Measurements from ENCODE around the gene RLF. TPM values are rescaled to one million over a fixed set of nuclear protein-coding genes. Genes with fewer than 3 reads are reported as not detected.
"Not testable (repeated sequence)": the region's sequence is repeated elsewhere in the genome, so short reads cannot be mapped to it uniquely, and the experiment has no call there.

RLF gene
- polyA plus RNA-seq, 2 donors, result 4.7 to 5.6 TPM

DNA sequence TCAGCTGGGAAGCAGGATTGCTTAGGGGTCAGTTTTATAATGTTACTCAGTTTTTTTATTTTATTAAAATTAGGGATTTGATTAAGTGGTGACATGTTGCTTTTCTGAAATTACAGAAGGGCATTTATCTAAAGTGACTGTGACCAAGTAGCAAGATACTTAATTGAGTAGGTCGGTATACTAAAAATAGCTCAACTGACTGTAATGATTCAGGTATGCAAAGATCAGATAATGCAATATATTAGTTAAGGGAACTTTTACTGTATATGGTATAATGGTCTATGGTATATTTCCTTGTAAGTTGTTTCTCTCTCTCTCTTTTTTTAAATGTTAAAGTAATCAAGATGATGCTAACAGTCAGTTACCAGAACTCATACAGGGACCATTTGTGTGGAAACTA lies 26.2 kb downstream of the RLF start:
- Histone ChIP-seq H3K36me3 (ENCODE audit: control insufficient read depth in 2 of 2, insufficient read depth in 2 of 2, low read length in 1 of 2) (peaks cover 0 to 2% of the 10 kb centered on the region in 2 donors), H3K9me3 (ENCODE audit: control insufficient read depth in 2 of 2, insufficient read depth in 1 of 2, low read depth in 1 of 2, low read length in 1 of 2) (no peaks in the 10 kb centered on the region), H3K27me3 (ENCODE audit: control insufficient read depth in 1 of 2, insufficient read depth in 2 of 2, low read length in 2 of 2) (no peaks in the 10 kb centered on the region), H3K4me3 (ENCODE audit: low read depth in 1 of 2, low read length in 2 of 2) (no peak overlapping the region), H3K27ac (ENCODE audit: low read depth in 2 of 2, low read length in 1 of 2) (no peak overlapping the region), H3K4me1 (ENCODE audit: control insufficient read depth in 2 of 2, insufficient read depth in 2 of 2, low read length in 1 of 2) (no peaks in the 10 kb centered on the region)
- WGBS, 2 donors, result 69 to 79% methylated on average over 1 of the region's 1 CpG

DNA sequence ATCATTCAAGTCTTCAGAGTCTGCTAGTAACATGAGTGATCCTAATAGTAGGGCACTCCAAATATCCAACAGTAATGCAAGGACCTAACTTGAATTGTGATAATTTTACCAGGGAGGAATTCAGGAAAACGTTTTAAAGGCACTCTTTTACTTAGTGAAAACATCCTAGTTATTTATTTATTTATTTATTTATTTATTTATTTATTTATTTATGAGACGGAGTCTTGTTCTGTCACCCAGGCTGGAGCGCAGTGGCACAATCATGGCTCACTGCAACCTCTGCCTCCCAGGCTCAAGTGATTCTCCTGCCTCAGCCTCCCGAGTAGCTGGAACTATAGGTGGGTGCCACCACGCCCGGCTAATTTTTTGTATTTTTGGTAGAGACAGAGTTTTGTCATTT lies 33.5 kb downstream of the RLF start:
- H3K9me3 ChIP-seq (ENCODE audit: control insufficient read depth in 2 of 2, insufficient read depth in 1 of 2, low read depth in 1 of 2, low read length in 1 of 2); H3K4me3 ChIP-seq (ENCODE audit: low read depth in 1 of 2, low read length in 2 of 2); H3K4me1 ChIP-seq (ENCODE audit: control insufficient read depth in 2 of 2, insufficient read depth in 2 of 2, low read length in 1 of 2); H3K27me3 ChIP-seq (ENCODE audit: control insufficient read depth in 1 of 2, insufficient read depth in 2 of 2, low read length in 2 of 2); H3K27ac ChIP-seq (ENCODE audit: low read depth in 2 of 2, low read length in 1 of 2); H3K36me3 ChIP-seq (ENCODE audit: control insufficient read depth in 2 of 2, insufficient read depth in 2 of 2, low read length in 1 of 2): not testable (repeated sequence)
- WGBS, 2 donors, result 92% methylated on average over 6 of the region's 6 CpGs

DNA sequence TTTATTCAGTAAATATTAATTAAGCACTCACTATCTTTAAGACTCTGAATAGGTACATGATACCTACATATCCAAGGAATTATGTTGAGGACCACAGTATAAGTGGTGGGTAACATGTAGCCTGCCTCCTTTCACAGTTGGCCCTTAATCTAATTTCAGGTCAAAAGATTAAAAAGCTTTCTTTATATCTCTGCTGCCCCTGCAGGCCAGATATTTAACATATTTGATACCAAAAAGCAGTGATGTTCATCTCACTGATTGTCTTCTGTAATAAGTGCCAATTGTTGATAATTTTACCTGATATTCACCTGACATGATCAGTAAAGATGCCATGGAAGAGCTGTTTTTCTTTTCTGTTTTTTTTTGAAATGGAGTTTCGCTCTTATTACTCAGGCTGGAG lies 36.5 kb downstream of the RLF start:
- H3K27me3 ChIP-seq (ENCODE audit: control insufficient read depth in 1 of 2, insufficient read depth in 2 of 2, low read length in 2 of 2), result no peaks in the 10 kb centered on the region
- WGBS, 2 donors, result 100% methylated on average over 1 of the region's 1 CpG
- no peaks in the 10 kb centered on the region for H3K36me3 ChIP-seq (ENCODE audit: control insufficient read depth in 2 of 2, insufficient read depth in 2 of 2, low read length in 1 of 2)
- no peak overlapping the region for H3K4me3 ChIP-seq (ENCODE audit: low read depth in 1 of 2, low read length in 2 of 2)
- H3K27ac ChIP-seq (ENCODE audit: low read depth in 2 of 2, low read length in 1 of 2), result no peak overlapping the region
- no peaks in the 10 kb centered on the region for H3K9me3 ChIP-seq (ENCODE audit: control insufficient read depth in 2 of 2, insufficient read depth in 1 of 2, low read depth in 1 of 2, low read length in 1 of 2)
- no peaks in the 10 kb centered on the region for H3K4me1 ChIP-seq (ENCODE audit: control insufficient read depth in 2 of 2, insufficient read depth in 2 of 2, low read length in 1 of 2)

DNA sequence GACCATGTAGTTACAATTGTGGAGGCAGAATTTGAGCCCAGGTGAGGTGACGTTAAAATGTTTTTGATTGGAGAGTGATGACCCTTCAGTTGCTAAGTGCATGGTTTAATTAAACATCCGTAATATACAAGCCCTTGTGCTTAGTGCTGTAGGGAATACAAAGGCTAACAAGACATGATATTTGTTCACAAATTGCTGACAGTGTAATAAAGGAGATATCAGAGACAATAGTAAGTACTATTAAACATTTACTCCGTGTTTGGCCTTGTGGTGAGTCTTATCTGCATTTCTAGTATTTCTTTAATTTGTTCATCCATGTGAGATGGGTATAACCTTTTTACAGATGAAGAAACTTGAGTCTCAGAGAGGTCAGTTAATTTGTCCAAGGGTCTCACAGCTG lies 37.9 kb downstream of the RLF start:
- H3K36me3 ChIP-seq (ENCODE audit: control insufficient read depth in 2 of 2, insufficient read depth in 2 of 2, low read length in 1 of 2), result no peaks in the 10 kb centered on the region
- H3K9me3 ChIP-seq (ENCODE audit: control insufficient read depth in 2 of 2, insufficient read depth in 1 of 2, low read depth in 1 of 2, low read length in 1 of 2), result no peaks in the 10 kb centered on the region
- 80 to 92% methylated on average over 3 of the region's 3 CpGs for WGBS, 2 donors
- H3K27ac ChIP-seq (ENCODE audit: low read depth in 2 of 2, low read length in 1 of 2), result no peak overlapping the region
- H3K4me1 ChIP-seq (ENCODE audit: control insufficient read depth in 2 of 2, insufficient read depth in 2 of 2, low read length in 1 of 2), result no peaks in the 10 kb centered on the region
- H3K27me3 ChIP-seq (ENCODE audit: control insufficient read depth in 1 of 2, insufficient read depth in 2 of 2, low read length in 2 of 2), result no peaks in the 10 kb centered on the region
- no peak overlapping the region for H3K4me3 ChIP-seq (ENCODE audit: low read depth in 1 of 2, low read length in 2 of 2)

DNA sequence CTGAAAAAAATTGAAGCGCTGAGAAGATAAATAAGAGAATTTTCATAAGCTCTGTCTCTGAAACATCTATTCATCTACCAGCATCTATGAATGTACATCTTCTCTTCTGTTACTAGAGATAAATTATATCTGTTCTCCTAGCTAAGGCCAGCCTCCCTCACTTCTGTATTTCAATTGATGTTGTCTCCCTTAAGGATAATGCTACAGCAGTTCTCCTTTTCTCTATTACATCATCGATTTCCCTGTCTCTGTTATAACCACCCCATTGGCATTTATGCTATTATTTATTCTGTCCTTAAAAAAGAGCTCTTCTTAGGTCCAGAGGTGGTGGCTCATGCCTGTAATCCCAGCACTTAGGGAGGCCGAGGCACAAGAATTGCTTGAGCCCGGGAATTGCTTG lies 43.7 kb downstream of the RLF start:
- H3K4me3 ChIP-seq (ENCODE audit: low read depth in 1 of 2, low read length in 2 of 2), result no peak overlapping the region
- no peaks in the 10 kb centered on the region for H3K9me3 ChIP-seq (ENCODE audit: control insufficient read depth in 2 of 2, insufficient read depth in 1 of 2, low read depth in 1 of 2, low read length in 1 of 2)
- H3K36me3 ChIP-seq (ENCODE audit: control insufficient read depth in 2 of 2, insufficient read depth in 2 of 2, low read length in 1 of 2), result peaks cover 0 to 2% of the 10 kb centered on the region in 2 donors
- H3K27me3 ChIP-seq (ENCODE audit: control insufficient read depth in 1 of 2, insufficient read depth in 2 of 2, low read length in 2 of 2), result no peaks in the 10 kb centered on the region
- no peaks in the 10 kb centered on the region for H3K4me1 ChIP-seq (ENCODE audit: control insufficient read depth in 2 of 2, insufficient read depth in 2 of 2, low read length in 1 of 2)
- 92 to 96% methylated on average over 4 of the region's 4 CpGs for WGBS, 2 donors
- H3K27ac ChIP-seq (ENCODE audit: low read depth in 2 of 2, low read length in 1 of 2), result no peak overlapping the region

DNA sequence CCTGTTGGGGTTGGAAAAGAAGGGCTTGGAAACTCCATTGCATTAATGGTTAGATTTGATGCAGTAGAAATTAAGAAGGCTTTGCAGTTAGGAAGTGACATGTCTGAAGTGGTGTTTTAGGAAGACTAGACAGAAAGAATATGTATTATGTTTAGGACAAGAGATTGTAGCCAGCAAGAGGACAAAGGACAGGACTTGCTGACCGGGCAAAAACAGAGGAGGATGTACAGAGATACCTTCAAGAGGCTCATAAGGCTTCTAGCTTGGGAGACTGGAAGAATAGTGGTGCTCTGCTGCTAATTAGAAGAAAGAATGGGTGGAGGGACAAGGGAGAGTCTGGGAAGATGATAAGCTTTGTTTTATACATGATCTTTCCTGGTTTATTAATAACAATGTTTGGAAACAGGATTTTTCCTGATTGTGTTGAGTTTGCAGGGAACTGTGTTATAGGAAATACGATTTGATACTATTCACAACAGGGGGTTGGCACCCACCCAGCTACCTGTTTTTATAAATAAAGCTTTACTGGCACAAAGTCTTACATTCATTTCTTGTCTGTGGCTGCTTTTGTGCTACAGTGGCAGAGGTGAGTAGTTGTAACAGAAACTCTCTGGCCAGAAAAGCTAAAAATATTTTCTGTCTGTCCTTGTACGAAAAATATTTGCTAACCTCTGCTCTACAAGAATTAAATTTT lies 49.5 kb downstream of the RLF start:
- Histone ChIP-seq H3K9me3 (ENCODE audit: control insufficient read depth in 2 of 2, insufficient read depth in 1 of 2, low read depth in 1 of 2, low read length in 1 of 2) (no peaks in the 10 kb centered on the region), H3K27ac (ENCODE audit: low read depth in 2 of 2, low read length in 1 of 2) (no peak overlapping the region), H3K27me3 (ENCODE audit: control insufficient read depth in 1 of 2, insufficient read depth in 2 of 2, low read length in 2 of 2) (no peaks in the 10 kb centered on the region), H3K36me3 (ENCODE audit: control insufficient read depth in 2 of 2, insufficient read depth in 2 of 2, low read length in 1 of 2) (peaks cover 0 to 2% of the 10 kb centered on the region in 2 donors), H3K4me3 (ENCODE audit: low read depth in 1 of 2, low read length in 2 of 2) (no peak overlapping the region), H3K4me1 (ENCODE audit: control insufficient read depth in 2 of 2, insufficient read depth in 2 of 2, low read length in 1 of 2) (no peaks in the 10 kb centered on the region)
- 87 to 96% methylated on average over 3 of the region's 3 CpGs for WGBS, 2 donors

DNA sequence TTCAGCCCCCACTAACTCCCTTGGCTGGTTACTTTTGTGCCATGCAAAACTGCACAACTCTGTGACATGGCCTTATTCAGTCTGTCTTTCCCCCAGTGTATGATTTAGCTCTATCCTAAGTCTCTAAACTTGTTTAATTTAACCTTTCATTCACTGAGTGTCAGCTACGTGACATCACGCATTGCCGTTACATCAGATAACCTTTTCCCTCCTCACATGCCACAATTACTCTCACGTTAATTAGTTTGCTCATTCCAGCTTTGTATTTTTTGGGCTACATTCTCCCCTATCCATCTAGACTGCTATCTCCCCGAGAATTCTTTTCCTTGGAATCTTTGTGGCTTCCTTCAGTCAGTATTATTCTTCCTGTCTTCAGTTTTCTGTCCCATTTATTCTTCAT lies 57.1 kb downstream of the RLF start:
- no peaks in the 10 kb centered on the region for H3K36me3 ChIP-seq (ENCODE audit: control insufficient read depth in 2 of 2, insufficient read depth in 2 of 2, low read length in 1 of 2)
- H3K27me3 ChIP-seq (ENCODE audit: control insufficient read depth in 1 of 2, insufficient read depth in 2 of 2, low read length in 2 of 2), result no peaks in the 10 kb centered on the region
- H3K27ac ChIP-seq (ENCODE audit: low read depth in 2 of 2, low read length in 1 of 2), result no peak overlapping the region
- no peaks in the 10 kb centered on the region for H3K9me3 ChIP-seq (ENCODE audit: control insufficient read depth in 2 of 2, insufficient read depth in 1 of 2, low read depth in 1 of 2, low read length in 1 of 2)
- H3K4me1 ChIP-seq (ENCODE audit: control insufficient read depth in 2 of 2, insufficient read depth in 2 of 2, low read length in 1 of 2), result no peaks in the 10 kb centered on the region
- 94 to 97% methylated on average over 5 of the region's 5 CpGs for WGBS, 2 donors
- no peak overlapping the region for H3K4me3 ChIP-seq (ENCODE audit: low read depth in 1 of 2, low read length in 2 of 2)

DNA sequence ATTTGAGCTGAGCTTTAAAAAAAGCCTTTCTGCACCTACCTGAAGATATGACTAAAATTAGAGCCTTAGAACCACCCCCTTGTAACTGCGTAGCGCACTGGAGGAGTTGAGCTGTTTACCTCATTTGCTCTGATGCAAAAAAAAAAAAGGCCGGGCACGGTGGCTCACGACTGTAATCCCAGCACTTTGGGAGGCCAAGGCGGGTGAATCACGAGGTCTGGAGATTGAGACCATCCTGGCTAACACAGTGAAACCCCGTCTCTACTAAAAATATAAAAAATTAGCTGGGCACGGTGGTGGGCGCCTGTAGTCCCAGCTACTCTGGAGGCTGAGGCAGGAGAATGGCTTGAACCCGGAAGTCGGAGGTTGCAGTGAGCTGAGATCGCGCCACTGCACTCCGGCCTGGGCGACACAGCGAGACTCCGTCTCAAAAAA lies 60.3 kb downstream of the RLF start:
- not testable (repeated sequence) for H3K36me3 ChIP-seq (ENCODE audit: control insufficient read depth in 2 of 2, insufficient read depth in 2 of 2, low read length in 1 of 2); H3K4me3 ChIP-seq (ENCODE audit: low read depth in 1 of 2, low read length in 2 of 2); H3K27ac ChIP-seq (ENCODE audit: low read depth in 2 of 2, low read length in 1 of 2); H3K4me1 ChIP-seq (ENCODE audit: control insufficient read depth in 2 of 2, insufficient read depth in 2 of 2, low read length in 1 of 2); H3K9me3 ChIP-seq (ENCODE audit: control insufficient read depth in 2 of 2, insufficient read depth in 1 of 2, low read depth in 1 of 2, low read length in 1 of 2); H3K27me3 ChIP-seq (ENCODE audit: control insufficient read depth in 1 of 2, insufficient read depth in 2 of 2, low read length in 2 of 2)
- 96% methylated on average over 18 of the region's 18 CpGs for WGBS, 2 donors

DNA sequence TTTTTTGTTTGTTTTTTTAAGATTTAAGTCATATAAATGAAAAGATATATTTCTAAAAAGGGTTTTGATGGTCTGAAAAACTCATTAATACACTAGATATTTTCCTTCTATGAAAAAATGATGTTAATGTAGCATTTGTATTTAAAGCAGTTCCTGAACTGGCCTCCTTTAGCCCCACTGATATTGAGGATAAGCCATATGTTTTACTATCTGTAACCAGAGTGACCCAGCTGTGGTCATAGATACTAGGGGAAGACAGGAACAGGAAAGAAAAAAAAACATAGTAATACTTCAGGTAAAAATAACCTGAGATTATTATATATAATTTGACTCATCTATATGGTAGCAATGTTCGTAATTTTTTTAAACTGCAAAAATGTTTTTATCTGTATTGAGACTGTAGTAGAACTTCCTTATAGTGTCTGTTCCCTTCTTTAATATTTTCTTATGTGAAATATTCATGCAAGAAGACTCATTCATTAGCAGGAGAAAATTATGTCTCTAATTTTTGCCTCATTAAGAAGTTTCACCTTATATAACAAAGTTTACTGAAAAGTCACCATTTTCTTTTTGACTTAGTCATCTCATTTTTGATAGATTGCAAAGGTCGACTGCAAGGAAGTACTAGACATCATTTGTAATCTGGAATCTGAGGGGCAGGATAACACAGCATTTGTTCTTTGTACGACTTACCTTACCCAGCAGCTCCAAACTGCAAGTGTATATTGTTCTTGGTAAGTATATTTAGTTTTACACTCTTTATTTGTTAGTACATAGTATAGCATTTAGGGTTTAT lies 61.0 kb downstream of the RLF start:
- Histone ChIP-seq H3K4me1 (ENCODE audit: control insufficient read depth in 2 of 2, insufficient read depth in 2 of 2, low read length in 1 of 2) (no peaks in the 10 kb centered on the region), H3K9me3 (ENCODE audit: control insufficient read depth in 2 of 2, insufficient read depth in 1 of 2, low read depth in 1 of 2, low read length in 1 of 2) (no peaks in the 10 kb centered on the region), H3K4me3 (ENCODE audit: low read depth in 1 of 2, low read length in 2 of 2) (no peak overlapping the region), H3K27ac (ENCODE audit: low read depth in 2 of 2, low read length in 1 of 2) (no peak overlapping the region), H3K36me3 (ENCODE audit: control insufficient read depth in 2 of 2, insufficient read depth in 2 of 2, low read length in 1 of 2) (no peaks in the 10 kb centered on the region), H3K27me3 (ENCODE audit: control insufficient read depth in 1 of 2, insufficient read depth in 2 of 2, low read length in 2 of 2) (no peaks in the 10 kb centered on the region)
- WGBS, 2 donors, result 77 to 78% methylated on average over 3 of the region's 3 CpGs

DNA sequence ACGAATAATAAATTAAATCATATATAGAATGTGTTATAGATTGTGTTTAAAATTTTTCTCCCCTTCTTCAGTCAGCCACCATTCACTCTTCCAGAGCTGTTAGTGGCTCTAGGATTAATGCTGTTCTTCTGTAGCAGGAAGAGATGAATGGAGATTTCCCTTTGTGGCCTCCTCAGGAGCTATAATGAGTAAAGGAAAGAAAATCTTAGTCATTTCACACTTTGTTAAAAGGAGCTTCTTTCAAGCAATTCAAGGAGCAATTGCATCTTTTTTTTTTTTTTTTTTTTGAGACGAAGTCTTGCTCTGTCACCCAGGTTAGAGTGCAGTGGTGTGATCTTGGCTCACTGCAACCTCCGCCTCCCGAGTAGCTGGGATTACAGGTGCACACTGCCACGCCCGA lies 62.9 kb downstream of the RLF start:
- H3K4me3 ChIP-seq (ENCODE audit: low read depth in 1 of 2, low read length in 2 of 2), result no peak overlapping the region
- 86 to 87% methylated on average over 5 to 6 of the region's 6 CpGs for WGBS, 2 donors
- H3K27me3 ChIP-seq (ENCODE audit: control insufficient read depth in 1 of 2, insufficient read depth in 2 of 2, low read length in 2 of 2), result no peaks in the 10 kb centered on the region
- H3K36me3 ChIP-seq (ENCODE audit: control insufficient read depth in 2 of 2, insufficient read depth in 2 of 2, low read length in 1 of 2), result no peaks in the 10 kb centered on the region
- no peaks in the 10 kb centered on the region for H3K4me1 ChIP-seq (ENCODE audit: control insufficient read depth in 2 of 2, insufficient read depth in 2 of 2, low read length in 1 of 2)
- H3K27ac ChIP-seq (ENCODE audit: low read depth in 2 of 2, low read length in 1 of 2), result no peak overlapping the region
- H3K9me3 ChIP-seq (ENCODE audit: control insufficient read depth in 2 of 2, insufficient read depth in 1 of 2, low read depth in 1 of 2, low read length in 1 of 2), result no peaks in the 10 kb centered on the region
